HCT116 (cell line): ENCODE measurements around the gene SYNDIG1. TPM values are rescaled to one million over a fixed set of nuclear protein-coding genes. Genes with fewer than 3 reads are reported as not detected.
A peak's percentile ranks its signal among the peaks of the same experiment; 100 is the strongest.

Source experiments
- ATAC-seq: fragments of 200-7000 bp; cut with Tn5 transposase; 2 replicates; pipeline ENCODE4 v1.9.1; 2020; ENCODE audit warnings: mild to moderate bottlenecking, moderate library complexity
- BruUV-seq: library from RNA; stranded (reverse); fragments of 400-500 nt; replicated peaks from 2 replicates; lab custom pipeline; 2021; lab: Mats Ljungman, UMichigan
- CTCF ChIA-PET: fragments of 300-600 bp; sonication (Branson Sonifier 250); formaldehyde crosslinking; loops from one replicate; lab custom pipeline; 2021; ENCODE audit warnings: antibody characterized with exemption; lab: Charles Lee
- POLR2A ChIA-PET: fragments of 300-600, 350-600 bp; sonication (Branson Sonifier 250); formaldehyde crosslinking; loops from one replicate; lab custom pipeline; 2021; ENCODE audit warnings: antibody characterized with exemption; lab: Charles Lee
- RAD21 ChIA-PET, 2 experiments: fragments of 300-600 bp; sonication (Branson Sonifier 250); formaldehyde crosslinking; loops; one replicate each; lab custom pipeline; 2023; ENCODE audit warnings: low total read pairs in 2 of 2; ENCODE audit not compliant: uncharacterized antibody in 2 of 2, unreplicated experiment in 2 of 2, low non-redundant PET in 1 of 2; lab: Charles Lee
- DNase-seq: peaks from one replicate; pipeline ENCODE4 v3.0.0-alpha.2; 2010; ENCODE audit warnings: low read depth, low spot score
- H2AFZ ChIP-seq: fragments of 200-600 bp; shearing (Covaris generic), sonication (generic); 2 replicates; pipeline ENCODE4 v1.6.1; 2017; ENCODE audit warnings: low read depth, mixed run types, mixed read lengths, antibody characterized with exemption, low read length; ENCODE audit not compliant: poor library complexity, severe bottlenecking
- H3K27ac ChIP-seq: 2 replicates; pipeline ENCODE4 v1.5.1; 2012; ENCODE audit warnings: low read depth, low read length
- H3K27me3 ChIP-seq: fragments of 200-600 bp; sonication (generic); 2 replicates; pipeline ENCODE4 v1.6.1; 2016; ENCODE audit warnings: mixed run types, low read length, mixed read lengths; ENCODE audit not compliant: insufficient read depth
- H3K36me3 ChIP-seq, 2 experiments: fragments of 200-500 bp in 1 of 2; fragments of 200-600 bp in 1 of 2; sonication (Bioruptor generic) in 1 of 2; sonication (generic) in 1 of 2; 2 replicates each; pipeline versions ENCODE4 v1.5.1 to v1.6.1; 2014 to 2016; ENCODE audit warnings: low read length in 2 of 2, inconsistent platforms in 1 of 2, mixed read lengths in 1 of 2, mixed run types in 1 of 2; ENCODE audit not compliant: insufficient read depth in 2 of 2, control insufficient read depth in 1 of 2
- H3K4me1 ChIP-seq, 2 experiments: fragments of 200-600 bp in 1 of 2; sonication (generic) in 1 of 2; 2 replicates each; pipeline versions ENCODE4 v1.5.1 to v1.6.1; 2012 to 2017; ENCODE audit warnings: low read length in 2 of 2, inconsistent platforms in 1 of 2, mild to moderate bottlenecking in 1 of 2, mixed read lengths in 1 of 2, mixed run types in 1 of 2, moderate library complexity in 1 of 2; ENCODE audit not compliant: insufficient read depth in 2 of 2, control insufficient read depth in 1 of 2
- H3K4me2 ChIP-seq: fragments of 200-600 bp; sonication (generic); 2 replicates; pipeline ENCODE4 v1.6.1; 2017; ENCODE audit warnings: mixed run types, low read length, mixed read lengths
- H3K4me3 ChIP-seq, 2 experiments: fragments of 200-600 bp in 1 of 2; sonication (generic) in 1 of 2; replicated peaks in 1 of 2; 2 replicates each; pipeline ENCODE4 v1.5.1; 2011 to 2016; ENCODE audit warnings: low read length in 2 of 2, control low read depth in 1 of 2, low read depth in 1 of 2, mild to moderate bottlenecking in 1 of 2, mixed read lengths in 1 of 2, mixed run types in 1 of 2
- H3K79me2 ChIP-seq: fragments of 200-600 bp; sonication (generic); 2 replicates; pipeline ENCODE4 v1.6.1; 2017; ENCODE audit warnings: mild to moderate bottlenecking, mixed run types, low read length, moderate library complexity, mixed read lengths; ENCODE audit not compliant: insufficient read depth
- H3K9ac ChIP-seq: fragments of 200-600 bp; sonication (generic); 2 replicates; pipeline ENCODE4 v1.6.1; 2016; ENCODE audit warnings: low read length, mixed read lengths
- H3K9me2 ChIP-seq: fragments of 200-600 bp; sonication (generic), shearing (Covaris generic); 2 replicates; pipeline ENCODE4 v1.6.1; 2017; ENCODE audit warnings: mixed run types, mild to moderate bottlenecking, moderate library complexity; ENCODE audit not compliant: insufficient read depth
- H3K9me3 ChIP-seq, 2 experiments: fragments of 200-500 bp in 1 of 2; fragments of 200-600 bp in 1 of 2; sonication (Bioruptor generic) in 1 of 2; sonication (generic) in 1 of 2; 2 replicates each; pipeline ENCODE4 v1.6.1; 2014 to 2017; ENCODE audit warnings: low read length in 2 of 2, mixed read lengths in 2 of 2, inconsistent platforms in 1 of 2, low read depth in 1 of 2, mild to moderate bottlenecking in 1 of 2, mixed run types in 1 of 2, moderate library complexity in 1 of 2; ENCODE audit not compliant: control insufficient read depth in 1 of 2, insufficient read depth in 1 of 2
- H4K20me1 ChIP-seq: fragments of 200-600 bp; sonication (generic), shearing (Covaris generic); 2 replicates; pipeline ENCODE4 v1.6.1; 2017; ENCODE audit warnings: mixed run types, mild to moderate bottlenecking, moderate library complexity; ENCODE audit not compliant: insufficient read depth
- ATF3 ChIP-seq: IDR thresholded peaks from 2 replicates; pipeline ENCODE4 v1.6.1; 2012
- RAD21 ChIP-seq: IDR thresholded peaks from 2 replicates; pipeline ENCODE4 v1.6.1; 2012; ENCODE audit warnings: low read depth, mild to moderate bottlenecking
- SIN3A ChIP-seq: IDR thresholded peaks from 2 replicates; pipeline ENCODE4 v1.6.1; 2012; ENCODE audit warnings: low read depth
- SRF ChIP-seq: IDR thresholded peaks from 2 replicates; pipeline ENCODE4 v1.6.1; 2012; ENCODE audit warnings: low read depth
- TCF7L2 ChIP-seq: IDR thresholded peaks from 2 replicates; pipeline ENCODE4 v1.7.0; 2011; ENCODE audit warnings: borderline replicate concordance, inconsistent platforms; ENCODE audit not compliant: insufficient read depth, insufficient read length; ENCODE audit errors: extremely low read depth
- ZFX ChIP-seq: fragments of 450-650 bp; IDR thresholded peaks from 2 replicates; pipeline ENCODE4 v1.6.1; 2017
- intact Hi-C: fragments of 100-400 bp; cut with micrococcal nuclease; formaldehyde crosslinking; loops from 2 replicates; pipeline ENCODE4 v1.10.0; 2022
- total RNA-seq: library from RNA; stranded (reverse); gene quantifications from one replicate; pipeline ENCODE4 v1.2.1, GENCODE V29; 2021; ENCODE audit not compliant: unreplicated experiment

SYNDIG1 gene
- total RNA-seq, 1 experiment from 2014 or later = not detected

GRCh38 chr20:24581443-24582170, 112.2 kb downstream of the SYNDIG1 start (continued):
- no peak for TF ChIP-seq ATF3
- TF ChIP-seq SRF = no peak
- TF ChIP-seq, all 23 proteins: peak for 0

DNA sequence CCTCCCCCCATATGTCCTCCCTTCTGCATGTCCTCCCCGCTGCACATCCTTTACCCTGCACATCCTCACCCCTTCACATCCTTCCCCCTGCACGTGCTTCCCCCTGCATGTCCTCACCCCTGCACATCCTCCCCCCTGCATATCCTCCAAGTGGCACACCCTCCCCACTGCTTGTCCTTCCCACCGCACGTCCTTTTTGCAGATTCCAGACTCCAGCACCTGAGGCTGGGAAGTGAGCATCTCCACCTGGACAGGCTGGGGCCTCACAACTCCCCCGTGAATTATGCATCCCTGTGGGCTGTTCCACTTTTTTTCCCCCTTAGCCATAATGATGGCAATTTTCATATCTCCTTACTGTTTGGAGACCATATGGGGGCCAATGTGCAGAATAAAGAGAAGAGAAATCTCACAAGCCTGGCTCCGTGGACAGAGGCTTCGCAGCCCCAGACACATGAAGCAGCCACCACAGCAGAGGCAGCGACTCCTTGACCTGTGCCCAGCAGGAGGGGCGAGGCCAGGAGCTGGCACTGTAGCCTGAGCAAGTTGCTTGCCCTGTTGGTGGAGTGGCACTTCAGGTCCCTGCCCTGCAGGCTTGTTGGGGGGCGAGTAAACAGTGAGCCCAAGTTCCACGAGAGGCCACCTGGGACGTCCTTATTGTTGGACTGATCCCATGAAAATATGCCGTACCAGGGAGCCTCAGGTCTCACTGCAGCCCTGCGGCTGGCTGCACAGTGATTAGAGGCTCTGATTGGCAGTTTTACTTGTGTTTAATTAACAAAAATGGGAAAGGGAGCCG, 113.1 kb downstream of the SYNDIG1 start:
- BruUV-seq = no TSS peak
- H3K36me3 ChIP-seq = no peaks in the 10 kb centered on the region
- H3K79me2 ChIP-seq = no peaks in the 10 kb centered on the region
- RAD21 ChIA-PET = no interaction called here
- POLR2A ChIA-PET = no interaction called here
- no peak overlapping the region for H3K4me2 ChIP-seq
- CTCF ChIA-PET = no interaction called here
- no peak overlapping the region for H3K4me3 ChIP-seq
- H2AFZ ChIP-seq = no peak overlapping the region
- no peak overlapping the region for H3K9ac ChIP-seq
- H3K4me1 ChIP-seq = no peaks in the 10 kb centered on the region
- intact Hi-C loops = no loop called here
- H3K9me2 ChIP-seq = no peaks in the 10 kb centered on the region
- ATAC-seq (no peak), DNase-seq (no peak)
- no peaks in the 10 kb centered on the region for H3K9me3 ChIP-seq
- H3K27ac ChIP-seq = no peak overlapping the region
- TF ChIP-seq TCF7L2 = no peak
- TF ChIP-seq SIN3A = no peak
- no peaks in the 10 kb centered on the region for H4K20me1 ChIP-seq
- H3K27me3 ChIP-seq = peaks cover 26% of the 10 kb centered on the region

DNA sequence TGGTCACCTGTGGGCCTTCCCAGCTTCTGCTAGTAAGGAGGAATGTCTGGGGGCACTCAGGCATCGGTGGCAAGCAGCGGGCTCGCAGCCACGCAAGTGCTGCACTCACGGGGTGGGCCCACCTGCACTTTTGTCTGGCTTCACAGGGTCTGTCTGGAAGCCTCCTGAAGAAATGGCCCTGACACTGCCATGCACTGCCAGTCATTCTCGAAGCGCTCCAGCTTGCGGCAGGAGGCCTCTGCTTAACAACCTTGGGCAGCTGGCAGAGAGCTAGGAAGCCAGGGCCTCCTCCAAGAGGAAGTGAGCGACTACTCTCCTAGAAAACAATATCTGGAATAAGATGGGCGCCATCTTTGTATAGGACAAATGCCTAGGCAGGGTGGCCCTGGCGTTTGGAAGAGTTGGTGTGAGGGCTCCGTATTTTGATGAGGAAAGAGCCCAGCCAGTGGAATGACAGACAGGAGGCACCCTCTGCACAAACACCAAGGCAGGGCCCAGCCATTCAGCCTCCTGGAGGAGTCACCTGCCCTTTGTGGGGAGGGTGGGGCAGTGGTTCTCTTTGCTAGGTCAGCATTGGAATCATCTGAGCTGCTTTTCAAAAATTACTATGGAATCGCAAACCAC, 113.9 kb downstream of the SYNDIG1 start:
- no peaks in the 10 kb centered on the region for H3K36me3 ChIP-seq
- H3K4me2 ChIP-seq = no peak overlapping the region
- H3K27me3 ChIP-seq = peaks cover 26% of the 10 kb centered on the region
- CTCF ChIA-PET = no interaction called here
- H3K9me2 ChIP-seq = no peaks in the 10 kb centered on the region
- no peaks in the 10 kb centered on the region for H3K9me3 ChIP-seq
- no TSS peak for BruUV-seq
- POLR2A ChIA-PET = no interaction called here
- no peaks in the 10 kb centered on the region for H3K4me1 ChIP-seq
- no peak for DNase-seq
- H3K79me2 ChIP-seq = no peaks in the 10 kb centered on the region
- no peak overlapping the region for H2AFZ ChIP-seq
- no peak for TF ChIP-seq ZFX
- 0 out of 2 replicates have a peak, but pooled peaks have one; percentile 4 for TF ChIP-seq RAD21
- TF ChIP-seq, all 23 proteins: peak for 1
- ATAC-seq = no peak
- RAD21 ChIA-PET = no interaction called here
- no peak overlapping the region for H3K27ac ChIP-seq
- H4K20me1 ChIP-seq = no peaks in the 10 kb centered on the region
- H3K9ac ChIP-seq = no peak overlapping the region
- intact Hi-C loops = no loop called here
- H3K4me3 ChIP-seq = no peak overlapping the region
